Measurements from ENCODE around the gene FRMPD1. TPM values are rescaled to one million over a fixed set of nuclear protein-coding genes. Genes with fewer than 3 reads are reported as not detected.

Gene FRMPD1
- polyA plus RNA-seq, 1 donor from 2014 or later, result 0.35 TPM

- TF ChIP-seq MXI1 (conservative IDR thresholded peaks at IDR 0.05; ENCODE audit: poor library complexity, severe bottlenecking), result no peak
- TF ChIP-seq EZH2 (IDR thresholded peaks at IDR 0.05; ENCODE audit: borderline replicate concordance, insufficient read depth, low read length, poor library complexity, severe bottlenecking), result no peak
- TF ChIP-seq CTCF (IDR thresholded peaks at IDR 0.05; ENCODE audit: poor library complexity, severe bottlenecking), result no peak
- no peaks in the 10 kb centered on the region for H3F3A ChIP-seq (ENCODE audit: insufficient read depth, low read length, poor library complexity, severe bottlenecking)
- no peaks in the 10 kb centered on the region for H4K20me1 ChIP-seq (ENCODE audit: insufficient read depth)
- H3K9me2 ChIP-seq (ENCODE audit: insufficient read depth, low read length), result no peaks in the 10 kb centered on the region
- no peak overlapping the region for H2AFZ ChIP-seq (ENCODE audit: low read depth, low read length)
- no peaks in the 10 kb centered on the region for H3K36me3 ChIP-seq (ENCODE audit: insufficient read depth, low read length)
- H3K79me2 ChIP-seq (replicated peaks; ENCODE audit: insufficient read depth, low read length), result no peaks in the 10 kb centered on the region
- H3K27me3 ChIP-seq (ENCODE audit: insufficient read depth, low read depth, low read length), result no peaks in the 10 kb centered on the region
- H3K4me2 ChIP-seq (ENCODE audit: low read length), result no peak overlapping the region
- no peak overlapping the region for H3K9ac ChIP-seq (ENCODE audit: low read length)
- H3K4me3 ChIP-seq (ENCODE audit: low read length), result no peak overlapping the region
- H3K9me3 ChIP-seq (ENCODE audit: low read length), result no peaks in the 10 kb centered on the region
- H3K27ac ChIP-seq (ENCODE audit: low read length), result no peak overlapping the region
Measured at GRCh38 chr9:37740631-37741328, 90.0 kb downstream of the FRMPD1 start.

- Histone ChIP-seq H3K27ac (ENCODE audit: low read length) (no peak overlapping the region), H3K27me3 (ENCODE audit: insufficient read depth, low read depth, low read length) (no peaks in the 10 kb centered on the region), H3K4me3 (ENCODE audit: low read length) (no peak overlapping the region), H3K9me2 (ENCODE audit: insufficient read depth, low read length) (no peaks in the 10 kb centered on the region), H4K20me1 (ENCODE audit: insufficient read depth) (no peaks in the 10 kb centered on the region), H3F3A (ENCODE audit: insufficient read depth, low read length, poor library complexity, severe bottlenecking) (no peaks in the 10 kb centered on the region), H3K9me3 (ENCODE audit: low read length) (no peaks in the 10 kb centered on the region), H3K79me2 (replicated peaks; ENCODE audit: insufficient read depth, low read length) (no peaks in the 10 kb centered on the region), H3K4me2 (ENCODE audit: low read length) (no peak overlapping the region), H3K36me3 (ENCODE audit: insufficient read depth, low read length) (no peaks in the 10 kb centered on the region), H2AFZ (ENCODE audit: low read depth, low read length) (no peak overlapping the region), H3K9ac (ENCODE audit: low read length) (no peak overlapping the region)
- TF ChIP-seq EP300 (conservative IDR thresholded peaks at IDR 0.05; ENCODE audit: poor library complexity, severe bottlenecking) (no peak), TAF1 (IDR thresholded peaks at IDR 0.05; ENCODE audit: low read depth) (no peak), EZH2 (IDR thresholded peaks at IDR 0.05; ENCODE audit: borderline replicate concordance, insufficient read depth, low read length, poor library complexity, severe bottlenecking) (no peak), REST (IDR thresholded peaks at IDR 0.05; ENCODE audit: borderline replicate concordance) (no peak), SMC3 (conservative IDR thresholded peaks at IDR 0.05; ENCODE audit: poor library complexity) (no peak), CTCF (IDR thresholded peaks at IDR 0.05; ENCODE audit: poor library complexity, severe bottlenecking) (no peak), MXI1 (conservative IDR thresholded peaks at IDR 0.05; ENCODE audit: poor library complexity, severe bottlenecking) (no peak), POLR2AphosphoS5 (IDR thresholded peaks at IDR 0.05) (no peak), RAD21 (conservative IDR thresholded peaks at IDR 0.05) (no peak)
Measured at GRCh38 chr9:37745970-37746369, 95.2 kb downstream of the FRMPD1 start.
